ENCODE measurements around the gene DIO1. TPM values are rescaled to one million over a fixed set of nuclear protein-coding genes. Genes with fewer than 3 reads are reported as not detected.

Gene DIO1
- total RNA-seq, 1 experiment from 2014 or later: 0.28 TPM

GRCh38 chr1:53860967-53861411, 33.0 kb upstream of the DIO1 start:
- TF ChIP-seq SIN3A (IDR thresholded peaks at IDR 0.05; ENCODE audit: borderline replicate concordance, insufficient read depth, low read depth, low read length) (no peak), POLR2AphosphoS5 (IDR thresholded peaks at IDR 0.05; ENCODE audit: low read depth, low read length) (no peak), TCF7L2 (IDR thresholded peaks at IDR 0.05; ENCODE audit: low read depth, low read length) (no peak), CTCF (IDR thresholded peaks at IDR 0.05) (peak; percentile 91)
- H3K4me1 ChIP-seq (ENCODE audit: control insufficient read depth, insufficient read depth, low read length): no peaks in the 10 kb centered on the region
- intact Hi-C loops (cut with micrococcal nuclease; ENCODE audit: unreplicated experiment): loop anchor here (5.0 kb wide), 1 partner anchor 86 kb away; the partner anchor contains the start of genes IFT25 and LRRC42
- ATAC-seq: peak; percentile 93
- ChIA-PET POLR2A (interaction anchor here (0.5 kb wide), 1 partner anchor 1103 kb away, joined by 5 read pairs; no protein-coding TSS in a partner anchor), CTCF (interaction anchor here (0.5 to 1.9 kb wide), 15 partner anchors 9 to 591 kb away, joined by 3 to 9 read pairs (median 4); partner anchors contain the start of genes IFT25 and TMEM59)
- no peaks in the 10 kb centered on the region for H3K36me3 ChIP-seq (ENCODE audit: control insufficient read depth, insufficient read depth, low read length)
- no peak overlapping the region for H3K27ac ChIP-seq (ENCODE audit: low read length)
- no peaks in the 10 kb centered on the region for H3K27me3 ChIP-seq (ENCODE audit: control insufficient read depth, insufficient read depth, low read length)
- DNase-seq (ENCODE audit: low read depth, low spot score): no peak
- no peaks in the 10 kb centered on the region for H3K9me3 ChIP-seq (ENCODE audit: control insufficient read depth, insufficient read depth, low read depth, low read length)
- in situ Hi-C loops (cut with HindIII; ENCODE audit: low pct_unique_long_range_greater_than_20kb, low sequenced_read_pairs): no loop called here
- BruUV-seq (replicated peaks): no TSS peak
- no peak overlapping the region for H3K4me3 ChIP-seq (ENCODE audit: low read depth in 2 of 2, low read length in 2 of 2)

GRCh38 chr1:53862507-53862906, 31.5 kb upstream of the DIO1 start:
- no TSS peak for BruUV-seq (replicated peaks)
- ChIA-PET POLR2A (no interaction called here), CTCF (interaction anchor here (1.1 kb wide), 1 partner anchor 97 kb away, joined by 7 read pairs; no protein-coding TSS in a partner anchor)
- intact Hi-C loops (cut with micrococcal nuclease; ENCODE audit: unreplicated experiment) (loop anchor here (5.0 kb wide), 1 partner anchor 85 kb away; the partner anchor contains the start of genes IFT25 and LRRC42), in situ Hi-C loops (cut with HindIII; ENCODE audit: low pct_unique_long_range_greater_than_20kb, low sequenced_read_pairs) (no loop called here)
- no peak overlapping the region for H3K4me3 ChIP-seq (ENCODE audit: low read depth in 2 of 2, low read length in 2 of 2)
- H3K27ac ChIP-seq (ENCODE audit: low read length): no peak overlapping the region
- H3K9me3 ChIP-seq (ENCODE audit: control insufficient read depth, insufficient read depth, low read depth, low read length): no peaks in the 10 kb centered on the region
- no peaks in the 10 kb centered on the region for H3K27me3 ChIP-seq (ENCODE audit: control insufficient read depth, insufficient read depth, low read length)
- ATAC-seq (no peak), DNase-seq (ENCODE audit: low read depth, low spot score) (no peak)
- no peaks in the 10 kb centered on the region for H3K36me3 ChIP-seq (ENCODE audit: control insufficient read depth, insufficient read depth, low read length)
- TF ChIP-seq POLR2AphosphoS5 (IDR thresholded peaks at IDR 0.05; ENCODE audit: low read depth, low read length) (no peak), CTCF (IDR thresholded peaks at IDR 0.05) (no peak), TCF7L2 (IDR thresholded peaks at IDR 0.05; ENCODE audit: low read depth, low read length) (no peak), SIN3A (IDR thresholded peaks at IDR 0.05; ENCODE audit: borderline replicate concordance, insufficient read depth, low read depth, low read length) (no peak), REST (IDR thresholded peaks at IDR 0.05; ENCODE audit: insufficient read depth in 1 of 2, low read depth in 2 of 2, low read length in 1 of 2) (no peak)
- no peaks in the 10 kb centered on the region for H3K4me1 ChIP-seq (ENCODE audit: control insufficient read depth, insufficient read depth, low read length)

Data from Panc1 (cell line).